K562 (cell line): Measurements from ENCODE around the gene OR2A12. TPM values are rescaled to one million over a fixed set of nuclear protein-coding genes. Genes with fewer than 3 reads are reported as not detected.

Experiments used
- ATAC-seq: fragments of 200-7000 bp; cut with Tn5 transposase; 3 replicates; pipeline ENCODE4 v1.9.1; 2020; ENCODE audit warnings: moderate library complexity
- BruUV-seq: library from RNA; stranded (reverse); fragments of 400-500 nt; replicated peaks from 2 replicates; lab custom pipeline; 2021; lab: Mats Ljungman, UMichigan
- CTCF ChIA-PET: fragments of 300-600 bp; formaldehyde crosslinking; extraction: SDS; loops from one replicate; lab custom pipeline; 2021; ENCODE audit warnings: low intra/inter-chr PET ratio; lab: Yijun Ruan, JAX
- POLR2A ChIA-PET: fragments of 300-600, 350-650 bp; sonication (Branson Sonifier 250); formaldehyde crosslinking; extraction: SDS; loops from one replicate; lab custom pipeline; 2021; ENCODE audit warnings: antibody characterized with exemption, inconsistent platforms; lab: Yijun Ruan, JAX
- DNase-seq, 4 experiments: peaks; one replicate each; pipeline versions ENCODE4 v3.0.0 to v3.0.0-alpha.2; 2011 to 2018; ENCODE audit warnings: low spot score in 3 of 4, mixed read lengths in 3 of 4; ENCODE audit errors: extremely low read depth in 1 of 4
- FAIRE-seq: peaks from 2 replicates; lab custom pipeline; 2011; peaks lifted over from hg19 to GRCh38; lab: Jason Lieb, UNC
- H2AFZ ChIP-seq: 2 replicates; pipeline ENCODE4 v1.6.0; 2011; ENCODE audit warnings: low read depth, low read length, control low read depth, inconsistent platforms
- H3K27ac ChIP-seq: fragments of 200-600 bp; 3 replicates; pipeline ENCODE4 v1.8.0; 2011; ENCODE audit warnings: low read depth, mild to moderate bottlenecking, control low read depth, inconsistent platforms, low read length, moderate library complexity, mixed read lengths; ENCODE audit errors: extremely low read depth
- H3K27me3 ChIP-seq, 2 experiments: fragments of 300-600 bp in 1 of 2; 2 replicates in 1 of 2; 3 replicates in 1 of 2; pipeline versions ENCODE4 v1.6.0 to v1.8.0; 2011; ENCODE audit warnings: inconsistent platforms in 2 of 2, low read length in 2 of 2, mild to moderate bottlenecking in 1 of 2, mixed read lengths in 1 of 2, moderate library complexity in 1 of 2; ENCODE audit not compliant: control insufficient read depth in 2 of 2, insufficient read depth in 2 of 2
- H3K36me3 ChIP-seq: fragments of 300-600 bp; 3 replicates; pipeline ENCODE4 v1.8.0; 2011; ENCODE audit warnings: mild to moderate bottlenecking, low read length, inconsistent platforms; ENCODE audit not compliant: control insufficient read depth, insufficient read depth
- H3K4me1 ChIP-seq, 2 experiments: fragments of 200-600 bp in 1 of 2; replicated peaks in 1 of 2; 2 replicates in 1 of 2; 3 replicates in 1 of 2; pipeline versions ENCODE4 v1.5.1 to v1.8.0; 2011; ENCODE audit warnings: inconsistent platforms in 2 of 2, low read length in 2 of 2, mild to moderate bottlenecking in 1 of 2, mixed read lengths in 1 of 2, moderate library complexity in 1 of 2; ENCODE audit not compliant: control insufficient read depth in 2 of 2, insufficient read depth in 2 of 2
- H3K4me2 ChIP-seq: 2 replicates; pipeline ENCODE4 v1.6.1; 2011; ENCODE audit warnings: low read length, control low read depth, inconsistent platforms, mixed read lengths; ENCODE audit not compliant: insufficient read depth
- H3K4me3 ChIP-seq: fragments of 200-600 bp; sonication (generic), shearing (Covaris generic); 2 replicates; pipeline ENCODE4 v1.5.1; 2016; ENCODE audit warnings: control low read depth, inconsistent platforms
- H3K79me2 ChIP-seq: fragments of 200-600 bp; 3 replicates; pipeline ENCODE4 v1.8.0; 2011; ENCODE audit warnings: low read length, inconsistent platforms; ENCODE audit not compliant: control insufficient read depth, insufficient read depth
- H3K9ac ChIP-seq, 2 experiments: 2 replicates each; pipeline versions ENCODE4 v1.6.0 to v1.6.1; 2011; ENCODE audit warnings: low read depth in 2 of 2, low read length in 2 of 2, control low read depth in 1 of 2, inconsistent platforms in 1 of 2, mild to moderate bottlenecking in 1 of 2, mixed read lengths in 1 of 2; ENCODE audit not compliant: insufficient read depth in 1 of 2
- H3K9me1 ChIP-seq: one replicate; pipeline ENCODE4 v1.6.0; 2011; ENCODE audit warnings: inconsistent platforms, mild to moderate bottlenecking, low read length, moderate library complexity; ENCODE audit not compliant: control insufficient read depth, insufficient read depth
- H3K9me3 ChIP-seq: replicated peaks from 2 replicates; pipeline ENCODE4 v1.5.1; 2011; ENCODE audit warnings: low read depth, low read length, inconsistent platforms; ENCODE audit not compliant: control insufficient read depth, insufficient read depth
- H4K20me1 ChIP-seq: replicated peaks from 2 replicates; pipeline ENCODE4 v1.6.1; 2011; ENCODE audit warnings: low read length, inconsistent platforms, mixed read lengths; ENCODE audit not compliant: control insufficient read depth, insufficient read depth
- ASH1L ChIP-seq: fragments of 450-650 bp; IDR thresholded peaks from 2 replicates; pipeline ENCODE4 v1.6.1; 2018; ENCODE audit warnings: borderline replicate concordance, mild to moderate bottlenecking, low read depth; ENCODE audit not compliant: partially characterized antibody
- DACH1 ChIP-seq: fragments of 450-650 bp; IDR thresholded peaks from 2 replicates; pipeline ENCODE4 v1.6.1; 2018; ENCODE audit not compliant: partially characterized antibody
- FIP1L1 ChIP-seq: fragments of 200-400 bp; formaldehyde crosslinking; IDR thresholded peaks from 2 replicates; pipeline ENCODE4 v1.6.1; 2018; ENCODE audit warnings: mild to moderate bottlenecking, low read depth, low read length; ENCODE audit not compliant: poor library complexity, severe bottlenecking
- FOXP1 ChIP-seq: sonication (generic); formaldehyde crosslinking; IDR thresholded peaks from 2 replicates; pipeline ENCODE4 v1.8.0; 2022; ENCODE audit warnings: mild to moderate bottlenecking, missing genetic modification reagents
- HCFC1 ChIP-seq: IDR thresholded peaks from 2 replicates; pipeline ENCODE4 v1.6.1; 2012; ENCODE audit warnings: low read depth, low read length, improper control_type of control experiment
- HDAC2 ChIP-seq: fragments of 450-650 bp; IDR thresholded peaks from 2 replicates; pipeline ENCODE4 v1.6.1; 2016; ENCODE audit warnings: mild to moderate bottlenecking
- HES1 ChIP-seq: fragments of 450-650 bp; IDR thresholded peaks from 2 replicates; pipeline ENCODE4 v1.6.1; 2016; ENCODE audit warnings: low read depth, mild to moderate bottlenecking, moderate library complexity
- HLTF ChIP-seq: fragments of 450-650 bp; IDR thresholded peaks from 2 replicates; pipeline ENCODE4 v1.6.1; 2016
- KAT7 ChIP-seq: sonication (generic); formaldehyde crosslinking; IDR thresholded peaks from 2 replicates; pipeline ENCODE4 v1.8.0; 2022; ENCODE audit warnings: missing genetic modification reagents, mild to moderate bottlenecking, borderline replicate concordance
- MNT ChIP-seq, 2 experiments: fragments of 450-650 bp; conservative IDR thresholded peaks; 2 replicates each; pipeline ENCODE4 v1.6.1; 2017; ENCODE audit warnings: mild to moderate bottlenecking in 2 of 2, moderate library complexity in 2 of 2
- POLR2A ChIP-seq: fragments of 450-650 bp; conservative IDR thresholded peaks from 2 replicates; pipeline ENCODE4 v1.6.1; 2016
- PREB ChIP-seq: sonication (generic); formaldehyde crosslinking; IDR thresholded peaks from 2 replicates; pipeline ENCODE4 v1.8.1; 2023; ENCODE audit warnings: mild to moderate bottlenecking, missing genetic modification reagents
- PYGO2 ChIP-seq: fragments of 450-650 bp; IDR thresholded peaks from 2 replicates; pipeline ENCODE4 v1.6.1; 2016; ENCODE audit warnings: mild to moderate bottlenecking, missing genetic modification characterization, moderate library complexity, missing compliant biosample characterization
- U2AF1 ChIP-seq: fragments of 200-400 bp; formaldehyde crosslinking; optimal IDR thresholded peaks from 2 replicates; pipeline ENCODE3; 2017; ENCODE audit warnings: mild to moderate bottlenecking, low read depth, low read length, moderate library complexity
- ZFP30 ChIP-seq: fragments of 250-450 bp; sonication (Bioruptor Pico); IDR thresholded peaks from 2 replicates; pipeline ENCODE4 v1.8.0; 2022; ENCODE audit warnings: moderate library complexity, mild to moderate bottlenecking, inconsistent platforms, borderline replicate concordance
- ZNF140 ChIP-seq: fragments of 250-450 bp; sonication (Bioruptor Pico); IDR thresholded peaks from 2 replicates; pipeline ENCODE4 v1.8.0; 2021; ENCODE audit warnings: moderate library complexity, mild to moderate bottlenecking, inconsistent platforms
- ZNF174 ChIP-seq: fragments of 250-450 bp; sonication (Bioruptor Pico); IDR thresholded peaks from 2 replicates; pipeline ENCODE4 v1.4.0; 2020; ENCODE audit warnings: mild to moderate bottlenecking
- ZNF764 ChIP-seq: fragments of 250-450 bp; sonication (Bioruptor Pico); IDR thresholded peaks from 2 replicates; pipeline ENCODE4 v1.4.0; 2020; ENCODE audit warnings: low read depth, mild to moderate bottlenecking, moderate library complexity
- ZNF778 ChIP-seq: fragments of 450-650 bp; formaldehyde crosslinking; IDR thresholded peaks from 2 replicates; pipeline ENCODE4 v1.4.0; 2020; ENCODE audit warnings: mild to moderate bottlenecking, moderate library complexity
- WGBS: fragments of 100-300 bp; shearing (Covaris generic); methylation state at CpG from one replicate; pipeline ENCODE4 v1.1.6; 2016; ENCODE audit warnings: low coverage, mixed read lengths; ENCODE audit not compliant: insufficient coverage; ENCODE audit errors: missing lambda C conversion rate; 5-methylcytosine and 5-hydroxymethylcytosine counted together
- in situ Hi-C: fragments of 300-500 bp; cut with MboI; formaldehyde crosslinking; loops from 4 replicates; pipeline ENCODE4 v1.15.0; 2018; ENCODE audit warnings: inconsistent platforms, mixed read lengths
- intact Hi-C: fragments of 100-400 bp; cut with micrococcal nuclease; formaldehyde crosslinking; loops from 2 replicates; pipeline ENCODE4 v1.14.2; 2022
- polyA plus RNA-seq, 8 experiments: library from polyadenylated mRNA; depleted of rRNA in 4 of 8; stranded (reverse) in 5 of 8; unstranded in 3 of 8; fragments of >200 nt; fragmentation: Nextera tagmentation in 2 of 8; fragmentation: Illumina TruSeq in 1 of 8; extraction: Ambion mirVana in 2 of 8; extraction: Trizol in 1 of 8; gene quantifications; 2 replicates each; pipeline versions ENCODE4 v1.2.1 to v1.2.3, GENCODE V29; 2011 to 2014; ENCODE audit warnings: inconsistent platforms in 1 of 8, missing spikeins in 1 of 8
- total RNA-seq, 7 experiments: library from RNA; depleted of rRNA in 6 of 7; stranded (reverse); fragments of >200 nt in 6 of 7; fragmentation: Illumina TruSeq in 2 of 7; extraction: Trizol in 2 of 7; gene quantifications; 2 replicates each; pipeline versions ENCODE4 v1.2.1 to v1.2.3, GENCODE V29; 2011 to 2021; ENCODE audit warnings: low replicate concordance in 1 of 7

The OR2A12 gene
- total and polyA plus RNA-seq, 9 of the 15 experiments (the other 6 are each of a cell fraction or from before 2014, with no cell fraction given), result not detected

- no peak for TF ChIP-seq HDAC2
- TF ChIP-seq ZNF174, result no peak
- TF ChIP-seq HCFC1, result no peak
Measured at GRCh38 chr7:144038887-144039286, 47.2 kb upstream of the OR2A12 start (continued).

- ATAC-seq (no peak), DNase-seq (no peak), FAIRE-seq (no peak)
- Histone ChIP-seq H3K4me3 (no peak within 1 kb of the TSS), H3K4me2 (no peak within 1 kb of the TSS), H3K79me2 (no peaks in the 10 kb centered on the region), H3K9me1 (no peaks in the 10 kb centered on the region), H3K36me3 (no peaks in the 10 kb centered on the region), H3K27ac (no peak within 1 kb of the TSS), H4K20me1 (no peaks in the 10 kb centered on the region), H3K9me3 (no peaks in the 10 kb centered on the region), H3K9ac (no peak within 1 kb of the TSS), H2AFZ (no peak within 1 kb of the TSS), H3K27me3 (no peaks in the 10 kb centered on the region), H3K4me1 (no peaks in the 10 kb centered on the region)
- intact Hi-C loops (no loop called here), in situ Hi-C loops (no loop called here)
- CTCF ChIA-PET, result no interaction called here
- 0% methylated on average over 1 of the region's 1 CpG for WGBS
- TF ChIP-seq U2AF1 (no peak), ZNF778 (no peak), HLTF (no peak), PREB (CRISPR knock-in tag) (no peak), DACH1 (no peak), ZFP30 (CRISPR knock-in tag) (no peak), ASH1L (no peak), ZNF764 (no peak), ZNF140 (CRISPR knock-in tag) (no peak), FOXP1 (CRISPR knock-in tag) (no peak), POLR2A (no peak), MNT (conservative IDR thresholded peaks at IDR 0.05) (no peak), HES1 (no peak), FIP1L1 (no peak), PYGO2 (no peak), KAT7 (CRISPR knock-in tag) (no peak)
- BruUV-seq, result no TSS peak
- POLR2A ChIA-PET, result no interaction called here
Measured at GRCh38 chr7:144048648-144049047, 37.4 kb upstream of the OR2A12 start, which contains the start of gene OR2A5. OR2A5 (plus strand) TSS chr7:144048948; CDS start chr7:144050402, 1,454 bp downstream.
